Skin of body (tissue), 2 donors: ENCODE results near the gene OPCML. TPM values are rescaled to one million over a fixed set of nuclear protein-coding genes. Genes with fewer than 3 reads are reported as not detected.

Source experiments
- DNase-seq: peaks from one replicate; lab custom pipeline; 2025; lab: John Stamatoyannopoulos, UW
- total RNA-seq: library from RNA; depleted of rRNA; stranded (reverse); fragments of >200 nt; gene quantifications from one replicate; pipeline ENCODE4 v1.2.3, GENCODE V29; 2014

Gene OPCML
- total RNA-seq, 1 donor from 2014 or later, result 0.49 TPM

- no peak for DNase-seq
These were observed 538.3 kb downstream of the OPCML start for GRCh38 chr11:132993991-132994502.

- DNase-seq, result no peak
These were observed 539.3 kb downstream of the OPCML start for GRCh38 chr11:132992838-132993631.

- no peak for DNase-seq
These were observed 543.9 kb downstream of the OPCML start for GRCh38 chr11:132988411-132988810.

GRCh38 chr11:132987936-132988335 lies 544.4 kb downstream of the OPCML start:
- no peak for DNase-seq

- DNase-seq, result no peak
These were observed 548.7 kb downstream of the OPCML start for GRCh38 chr11:132983641-132983978.

- DNase-seq, result no peak
These were observed 549.3 kb downstream of the OPCML start for GRCh38 chr11:132982772-132983640.

- no peak for DNase-seq
These were observed 551.0 kb downstream of the OPCML start for GRCh38 chr11:132981131-132981956.

GRCh38 chr11:132980670-132981069 lies 551.6 kb downstream of the OPCML start:
- DNase-seq, result no peak

GRCh38 chr11:132977746-132978145 lies 554.6 kb downstream of the OPCML start:
- DNase-seq, result no peak

GRCh38 chr11:132977241-132977640 lies 555.1 kb downstream of the OPCML start:
- no peak for DNase-seq

- DNase-seq, result no peak
These were observed 556.2 kb downstream of the OPCML start for GRCh38 chr11:132976115-132976514.

- DNase-seq, result no peak
These were observed 558.6 kb downstream of the OPCML start for GRCh38 chr11:132973686-132974085.

GRCh38 chr11:132972565-132972964 lies 559.7 kb downstream of the OPCML start:
- DNase-seq, result peak; percentile 41

GRCh38 chr11:132971351-132971750 lies 561.0 kb downstream of the OPCML start:
- no peak for DNase-seq

- DNase-seq, result no peak
These were observed 562.4 kb downstream of the OPCML start for GRCh38 chr11:132969892-132970291.

- DNase-seq, result peak; percentile 91
These were observed 570.3 kb downstream of the OPCML start for GRCh38 chr11:132962041-132962440.

- DNase-seq, result no peak
These were observed 570.8 kb downstream of the OPCML start for GRCh38 chr11:132961453-132961852.

- no peak for DNase-seq
These were observed 571.8 kb downstream of the OPCML start for GRCh38 chr11:132960273-132961078.

GRCh38 chr11:132959693-132960092 lies 572.6 kb downstream of the OPCML start:
- DNase-seq, result no peak

- DNase-seq, result no peak
These were observed 574.4 kb downstream of the OPCML start for GRCh38 chr11:132957881-132958280.

GRCh38 chr11:132948252-132948651 lies 584.0 kb downstream of the OPCML start:
- no peak for DNase-seq
